PFSK-1 (cell line): ENCODE measurements around the gene RP2.

ENCODE experiments used
- POLR2AphosphoS5 ChIP-seq: IDR thresholded peaks from 2 replicates; pipeline ENCODE4 v1.6.1; 2012; ENCODE audit warnings: low read depth, mild to moderate bottlenecking, control low read depth, low read length, moderate library complexity
- REST ChIP-seq, 2 experiments: IDR thresholded peaks; 2 replicates each; pipeline versions ENCODE4 v1.6.1 to v1.8.0; 2011 to 2012; ENCODE audit warnings: low read depth in 2 of 2, low read length in 2 of 2, control low read depth in 1 of 2, inconsistent platforms in 1 of 2, mild to moderate bottlenecking in 1 of 2, moderate library complexity in 1 of 2; ENCODE audit not compliant: insufficient read depth in 1 of 2
- TAF1 ChIP-seq: IDR thresholded peaks from 2 replicates; pipeline ENCODE4 v1.6.1; 2012; ENCODE audit warnings: low read length, control low read depth, borderline replicate concordance; ENCODE audit not compliant: insufficient read depth

- no peak for TF ChIP-seq TAF1
- no peak for TF ChIP-seq POLR2AphosphoS5
- TF ChIP-seq REST (IDR thresholded peaks at IDR 0.05; ENCODE audit: insufficient read depth in 1 of 2, low read depth in 2 of 2, low read length in 2 of 2) = no peak
These were observed 81.6 kb downstream of the RP2 start for GRCh38 chrX:46918434-46918833.
